A172 (cell line): ENCODE results near the gene GALNT9. TPM values are rescaled to one million over a fixed set of nuclear protein-coding genes. Genes with fewer than 3 reads are reported as not detected.
A peak's percentile ranks its signal among the peaks of the same experiment; 100 is the strongest.

ENCODE experiments used
- DNase-seq: peaks from one replicate; pipeline ENCODE4 v3.0.0-alpha.2; 2015; ENCODE audit warnings: low spot score
- total RNA-seq: library from RNA; depleted of rRNA; stranded (reverse); fragments of >200 nt; shearing (Covaris generic); gene quantifications from 2 replicates; pipeline ENCODE4 v1.2.3, GENCODE V29; 2014

GALNT9 gene
- total RNA-seq, 1 experiment from 2014 or later: 11.5 TPM

- no peak for DNase-seq
These were observed 147.7 kb downstream of the GALNT9 start for GRCh38 chr12:132181570-132182200.

- DNase-seq: no peak
These were observed 148.5 kb downstream of the GALNT9 start for GRCh38 chr12:132180648-132181546.

GRCh38 chr12:132179431-132180362 is 149.7 kb downstream of the GALNT9 start:
- DNase-seq: no peak

- no peak for DNase-seq
These were observed 150.5 kb downstream of the GALNT9 start for GRCh38 chr12:132178801-132179401.

GRCh38 chr12:132178316-132178715 is 151.1 kb downstream of the GALNT9 start:
- no peak for DNase-seq

- DNase-seq: no peak
These were observed 152.4 kb downstream of the GALNT9 start for GRCh38 chr12:132176920-132177551.

- no peak for DNase-seq
These were observed 152.9 kb downstream of the GALNT9 start for GRCh38 chr12:132176385-132176919.

- DNase-seq: no peak
These were observed 153.6 kb downstream of the GALNT9 start for GRCh38 chr12:132175496-132176384.

GRCh38 chr12:132174839-132175490 is 154.4 kb downstream of the GALNT9 start:
- no peak for DNase-seq

GRCh38 chr12:132174015-132174838 is 155.2 kb downstream of the GALNT9 start:
- DNase-seq: no peak

- DNase-seq: no peak
These were observed 156.0 kb downstream of the GALNT9 start for GRCh38 chr12:132173135-132174014.

- DNase-seq: no peak
These were observed 156.8 kb downstream of the GALNT9 start for GRCh38 chr12:132172619-132173018.

- no peak for DNase-seq
These were observed 157.3 kb downstream of the GALNT9 start for GRCh38 chr12:132171968-132172521.

GRCh38 chr12:132171293-132171967 is 158.0 kb downstream of the GALNT9 start:
- no peak for DNase-seq

- DNase-seq: no peak
These were observed 158.6 kb downstream of the GALNT9 start for GRCh38 chr12:132170637-132171292.

GRCh38 chr12:132170094-132170636 is 159.2 kb downstream of the GALNT9 start:
- peak; percentile 91 for DNase-seq
